ENCODE results near the gene USH2A.

GRCh38 chr1:216416488-216416887 lies 6.8 kb downstream of the USH2A start:
- TF ChIP-seq CTCF (IDR thresholded peaks at IDR 0.05) (no peak), POLR2A (IDR thresholded peaks at IDR 0.05) (no peak)

All from testis (tissue), 2 donors.